GM12801 (cell line): ENCODE results near the gene FCMR.

Source experiments
- CTCF ChIP-seq: IDR thresholded peaks from one replicate; pipeline ENCODE4 v1.5.1; 2011; ENCODE audit warnings: control low read depth; ENCODE audit not compliant: insufficient read length; ENCODE audit errors: extremely low read depth

The FCMR gene

GRCh38 chr1:206878456-206878855 is 43.3 kb downstream of the FCMR start:
- TF ChIP-seq CTCF, result no peak

- TF ChIP-seq CTCF, result no peak
These were observed 45.9 kb downstream of the FCMR start for GRCh38 chr1:206875752-206876377.

- TF ChIP-seq CTCF, result no peak
These were observed 48.0 kb downstream of the FCMR start for GRCh38 chr1:206873603-206874188.

- no peak for TF ChIP-seq CTCF
These were observed 49.6 kb downstream of the FCMR start for GRCh38 chr1:206872139-206872538.

- no peak for TF ChIP-seq CTCF
These were observed 53.5 kb downstream of the FCMR start for GRCh38 chr1:206868264-206868663.

- TF ChIP-seq CTCF, result no peak
These were observed 54.0 kb downstream of the FCMR start for GRCh38 chr1:206867716-206868115.

- no peak for TF ChIP-seq CTCF
These were observed 54.5 kb downstream of the FCMR start for GRCh38 chr1:206867239-206867638.
